ENCODE results near the gene OR7E24.

GRCh38 chr19:9296336-9296735 lies 45.6 kb downstream of the OR7E24 start:
- TF ChIP-seq CTCF (IDR thresholded peaks at IDR 0.05 in 4 of 5, conservative IDR thresholded peaks at IDR 0.05 in 1 of 5): no peak
- TF ChIP-seq POLR2A (IDR thresholded peaks at IDR 0.05): no peak
